Measurements from ENCODE around the gene C2orf74.
A peak's percentile ranks its signal among the peaks of the same experiment; 100 is the strongest.

The C2orf74 gene

DNA sequence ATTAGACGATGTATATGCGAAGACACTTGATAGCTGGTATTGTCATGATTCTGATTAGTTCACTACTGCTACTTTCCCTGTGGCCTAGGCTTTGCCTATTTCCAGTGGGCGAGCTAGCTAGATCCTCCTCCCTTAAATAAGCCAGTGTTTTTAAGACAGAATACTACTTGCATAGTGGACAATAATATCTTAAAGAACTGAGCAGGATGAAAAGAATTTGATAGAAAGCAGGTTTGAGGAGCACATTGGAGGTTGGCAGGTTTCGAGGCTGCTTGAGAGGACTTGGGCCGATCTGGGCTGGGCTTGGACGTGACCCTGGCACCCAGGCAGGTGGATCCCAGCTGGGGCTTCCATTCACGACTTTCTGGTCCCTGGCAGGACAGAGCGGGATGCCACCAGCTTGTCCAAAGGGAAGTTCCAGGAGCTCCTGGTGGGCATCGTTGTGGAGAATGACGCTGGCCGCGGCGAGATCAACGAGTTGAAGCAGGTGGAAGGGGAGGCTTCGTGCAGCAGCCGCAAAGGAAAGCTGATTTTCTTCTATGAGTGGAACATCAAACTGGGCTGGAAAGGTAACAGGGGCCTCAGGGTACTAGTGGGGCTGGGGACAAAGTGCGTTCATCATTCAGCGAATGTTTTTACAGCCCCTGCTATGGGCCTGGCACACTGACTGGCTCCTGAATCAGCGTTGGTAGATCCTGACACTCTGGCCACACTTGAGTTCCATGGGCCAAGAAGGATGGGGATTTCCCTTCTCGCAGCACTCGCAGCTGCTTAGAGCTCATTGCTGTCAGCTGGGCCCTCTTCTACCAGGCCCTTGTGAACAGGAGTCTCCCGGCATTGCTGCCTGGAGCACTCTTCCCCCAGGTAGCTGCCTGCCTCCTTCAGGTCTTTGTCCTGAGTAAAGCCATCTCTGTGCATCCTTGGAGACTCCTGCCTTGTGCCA is 16.9 kb downstream of the C2orf74 start:
- TF ChIP-seq, protein P1, sequence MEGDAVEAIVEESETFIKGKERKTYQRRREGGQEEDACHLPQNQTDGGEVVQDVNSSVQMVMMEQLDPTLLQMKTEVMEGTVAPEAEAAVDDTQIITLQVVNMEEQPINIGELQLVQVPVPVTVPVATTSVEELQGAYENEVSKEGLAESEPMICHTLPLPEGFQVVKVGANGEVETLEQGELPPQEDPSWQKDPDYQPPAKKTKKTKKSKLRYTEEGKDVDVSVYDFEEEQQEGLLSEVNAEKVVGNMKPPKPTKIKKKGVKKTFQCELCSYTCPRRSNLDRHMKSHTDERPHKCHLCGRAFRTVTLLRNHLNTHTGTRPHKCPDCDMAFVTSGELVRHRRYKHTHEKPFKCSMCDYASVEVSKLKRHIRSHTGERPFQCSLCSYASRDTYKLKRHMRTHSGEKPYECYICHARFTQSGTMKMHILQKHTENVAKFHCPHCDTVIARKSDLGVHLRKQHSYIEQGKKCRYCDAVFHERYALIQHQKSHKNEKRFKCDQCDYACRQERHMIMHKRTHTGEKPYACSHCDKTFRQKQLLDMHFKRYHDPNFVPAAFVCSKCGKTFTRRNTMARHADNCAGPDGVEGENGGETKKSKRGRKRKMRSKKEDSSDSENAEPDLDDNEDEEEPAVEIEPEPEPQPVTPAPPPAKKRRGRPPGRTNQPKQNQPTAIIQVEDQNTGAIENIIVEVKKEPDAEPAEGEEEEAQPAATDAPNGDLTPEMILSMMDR (IDR thresholded peaks at IDR 0.05; ENCODE audit: low read depth, low read length, missing control alignments): no peak
- in situ Hi-C loops (cut with HindIII; ENCODE audit: low sequenced_read_pairs): no loop called here
- H3K4me3 ChIP-seq (ENCODE audit: low read depth, low read length): peak overlapping the region; percentile 1
- no peak for DNase-seq (ENCODE audit: low read depth)

DNA sequence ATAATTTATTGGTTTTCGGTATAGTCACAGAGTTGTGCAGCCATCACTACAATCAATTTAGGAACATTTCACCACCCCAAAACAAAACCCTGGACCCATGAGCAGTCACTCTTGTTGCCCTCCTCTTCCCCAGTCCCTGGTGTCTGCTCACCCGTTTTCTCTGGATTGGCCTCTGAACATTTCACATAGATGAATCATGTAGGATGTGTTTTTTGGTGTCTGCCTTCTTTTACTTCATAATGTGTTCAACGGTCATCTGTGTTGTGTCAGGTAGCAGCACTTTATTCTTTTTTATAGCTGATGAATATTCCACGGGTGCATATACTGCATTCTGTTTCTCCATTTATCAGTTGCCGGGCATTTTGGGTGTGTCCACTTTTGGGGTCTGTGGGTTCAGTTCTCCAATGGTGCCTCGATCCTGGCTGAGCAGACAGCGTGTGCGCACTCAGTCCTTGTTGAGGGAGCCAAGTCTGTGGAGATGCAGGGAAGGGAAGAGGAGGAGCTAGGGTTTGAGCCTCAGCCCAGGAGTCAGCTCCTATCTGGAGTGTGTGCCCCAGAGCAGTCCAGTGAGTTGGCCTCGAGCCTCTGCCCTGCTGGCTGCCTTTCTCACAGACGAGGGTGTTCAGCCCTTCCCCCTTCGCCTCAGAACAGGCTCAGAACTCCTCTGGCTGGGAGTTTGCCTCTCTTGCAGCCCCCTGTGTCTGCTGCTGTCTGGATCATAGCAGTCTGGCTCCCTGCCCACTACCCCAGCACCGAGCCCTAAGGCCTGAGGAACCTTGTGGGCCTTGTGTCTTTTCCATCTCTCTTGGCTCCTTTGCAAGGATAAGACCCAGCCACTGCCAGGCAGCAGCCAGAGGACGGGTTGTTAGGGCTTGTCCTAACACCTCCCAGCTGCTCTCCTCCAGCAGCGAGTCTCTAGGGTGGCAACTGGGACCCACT is 18.0 kb downstream of the C2orf74 start:
- in situ Hi-C loops (cut with HindIII; ENCODE audit: low sequenced_read_pairs): no loop called here
- DNase-seq (ENCODE audit: low read depth): peak; percentile 50
- peak overlapping the region; percentile 7 for H3K4me3 ChIP-seq (ENCODE audit: low read depth, low read length)
- TF ChIP-seq, protein P1 (IDR thresholded peaks at IDR 0.05; ENCODE audit: low read depth, low read length, missing control alignments): no peak

DNA sequence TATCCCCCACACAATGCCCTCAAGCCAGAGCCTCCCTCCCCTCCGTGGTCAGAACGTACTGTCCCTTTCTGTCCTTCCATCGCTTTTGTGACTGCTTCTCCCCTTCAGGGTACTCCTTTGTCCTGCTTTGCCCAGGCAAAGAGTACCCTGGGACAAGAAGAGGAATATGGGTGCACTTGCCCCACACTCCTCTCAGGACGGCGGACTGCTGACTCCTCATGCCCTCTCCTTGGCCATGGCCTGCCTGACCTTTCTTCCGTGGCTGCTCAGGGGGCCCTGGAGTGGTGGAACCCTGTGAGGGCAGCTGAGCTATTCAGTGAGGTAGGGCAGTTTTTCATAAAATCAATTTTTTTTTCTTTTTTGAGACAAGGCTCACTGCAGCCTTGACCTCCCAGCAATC is 18.7 kb downstream of the C2orf74 start:
- in situ Hi-C loops (cut with HindIII; ENCODE audit: low sequenced_read_pairs): no loop called here
- H3K4me3 ChIP-seq (ENCODE audit: low read depth, low read length): peak overlapping the region; percentile 7
- TF ChIP-seq, protein P1 (IDR thresholded peaks at IDR 0.05; ENCODE audit: low read depth, low read length, missing control alignments): no peak
- no peak for DNase-seq (ENCODE audit: low read depth)

DNA sequence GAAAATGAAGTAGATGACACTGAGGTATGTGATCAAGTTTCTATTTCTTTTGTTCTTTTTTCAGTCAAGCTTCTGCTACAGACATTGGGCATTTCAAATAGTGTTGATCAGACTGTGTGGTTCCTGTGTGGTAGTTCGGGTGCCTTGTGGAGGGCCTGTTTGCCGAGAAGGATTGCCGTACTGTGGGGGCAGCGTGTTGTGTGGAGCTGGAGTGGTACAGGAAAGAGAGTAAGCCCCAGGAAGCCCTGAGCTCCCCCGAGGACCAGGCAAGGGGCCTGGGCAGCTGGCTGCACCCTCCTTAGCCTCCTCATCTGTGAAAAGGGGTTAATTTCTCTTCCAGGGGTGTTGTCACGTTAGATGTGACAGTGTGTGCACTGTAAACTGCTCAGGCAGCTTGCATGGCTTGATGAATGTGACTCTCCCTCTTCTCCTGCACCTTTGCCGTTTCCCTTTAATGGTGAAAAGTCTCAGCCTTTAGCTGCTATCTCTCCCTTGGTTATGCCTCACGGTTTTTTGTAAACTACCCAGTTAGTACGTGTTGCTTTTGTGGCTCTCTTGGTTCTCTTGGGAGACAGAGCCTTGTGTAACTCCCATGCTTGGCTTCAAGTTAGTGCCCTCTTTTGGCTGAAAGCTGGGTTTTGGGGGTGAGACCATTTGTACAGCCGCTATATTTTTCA is 19.5 kb downstream of the C2orf74 start:
- H3K4me3 ChIP-seq (ENCODE audit: low read depth, low read length): no peak overlapping the region
- TF ChIP-seq, protein P1 (IDR thresholded peaks at IDR 0.05; ENCODE audit: low read depth, low read length, missing control alignments): no peak
- in situ Hi-C loops (cut with HindIII; ENCODE audit: low sequenced_read_pairs): no loop called here
- no peak for DNase-seq (ENCODE audit: low read depth)

DNA sequence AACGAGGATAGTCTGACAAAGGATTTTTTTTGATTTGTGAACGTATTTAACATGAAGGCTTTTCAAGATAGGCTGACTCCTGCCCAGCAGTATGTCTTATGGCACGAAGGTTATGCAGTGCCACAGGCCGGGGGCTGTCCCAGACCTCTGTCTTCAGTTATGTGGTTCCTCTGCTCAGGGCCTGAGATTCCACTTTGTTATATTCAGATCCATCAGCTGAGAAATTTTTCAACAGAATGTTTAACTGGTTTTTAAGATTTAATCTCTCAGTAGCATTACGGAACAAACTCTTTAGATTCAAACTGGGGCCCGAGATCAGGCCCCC is 20.0 kb downstream of the C2orf74 start:
- TF ChIP-seq, protein P1 (IDR thresholded peaks at IDR 0.05; ENCODE audit: low read depth, low read length, missing control alignments): no peak
- H3K4me3 ChIP-seq (ENCODE audit: low read depth, low read length): no peak overlapping the region
- in situ Hi-C loops (cut with HindIII; ENCODE audit: low sequenced_read_pairs): no loop called here
- no peak for DNase-seq (ENCODE audit: low read depth)

DNA sequence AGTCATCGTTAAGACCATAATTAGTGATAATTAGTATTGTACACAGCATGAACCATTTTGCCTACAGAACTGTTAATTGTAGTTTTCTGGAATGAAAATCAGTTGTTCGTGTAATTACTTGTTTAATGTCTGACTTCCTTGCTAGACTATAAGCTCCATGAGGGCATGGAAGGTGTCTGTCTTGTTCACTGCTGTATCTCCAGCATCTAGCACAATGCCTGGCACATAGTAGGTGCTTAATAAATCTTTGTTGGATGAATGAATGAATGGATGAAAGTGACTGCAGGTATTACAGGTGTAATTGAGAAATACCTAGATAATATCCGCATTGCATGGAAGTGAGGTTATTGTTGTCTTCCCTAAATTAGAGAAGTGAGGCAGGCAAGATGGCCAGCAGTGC is 21.8 kb downstream of the C2orf74 start:
- H3K4me3 ChIP-seq (ENCODE audit: low read depth, low read length): no peak overlapping the region
- DNase-seq (ENCODE audit: low read depth): no peak
- in situ Hi-C loops (cut with HindIII; ENCODE audit: low sequenced_read_pairs): no loop called here
- TF ChIP-seq, protein P1 (IDR thresholded peaks at IDR 0.05; ENCODE audit: low read depth, low read length, missing control alignments): no peak
